Right atrium auricular region (tissue), 2 donors: ENCODE measurements around the gene TAL1. TPM values are rescaled to one million over a fixed set of nuclear protein-coding genes. Genes with fewer than 3 reads are reported as not detected.

Source experiments
- DNase-seq: peaks from one replicate; pipeline ENCODE4 v3.0.0-alpha.2; 2019; ENCODE audit warnings: low spot score
- H3K27ac ChIP-seq, 2 donors: fragments of 200-600 bp; sonication (generic); 1 replicate in 1 of 2; 2 replicates in 1 of 2; pipeline ENCODE4 v1.5.1; 2016 to 2019
- H3K27me3 ChIP-seq, 2 donors: fragments of 200-600 bp; sonication (generic); one replicate each; pipeline versions ENCODE4 v1.5.1 to v1.6.0; 2017 to 2019
- H3K36me3 ChIP-seq: fragments of 200-600 bp; sonication (generic); one replicate; pipeline ENCODE4 v1.5.1; 2016
- H3K4me1 ChIP-seq, 2 donors: fragments of 200-600 bp; sonication (generic); one replicate each; pipeline versions ENCODE4 v1.5.1 to v1.6.0; 2017 to 2019
- H3K4me3 ChIP-seq, 2 donors: fragments of 200-600 bp; sonication (generic); 1 replicate in 1 of 2; 2 replicates in 1 of 2; pipeline ENCODE4 v1.5.1; 2017 to 2019; ENCODE audit warnings: mild to moderate bottlenecking in 1 of 2, moderate library complexity in 1 of 2
- H3K9me3 ChIP-seq, 2 donors: fragments of 200-600 bp; sonication (generic); one replicate each; pipeline ENCODE4 v1.5.1; 2019
- CTCF ChIP-seq, 2 donors: fragments of 200-600 bp; sonication (generic); IDR thresholded peaks; one replicate each; pipeline ENCODE4 v1.5.1; 2019; ENCODE audit warnings: antibody characterized with exemption in 2 of 2
- total RNA-seq, 2 donors: library from RNA; depleted of rRNA; stranded (reverse); fragments of >200 nt; gene quantifications; one replicate each; pipeline ENCODE4 v1.1.0, GENCODE V29; 2016

The TAL1 gene
- total RNA-seq, 2 donors from 2014 or later = 3.1 to 4.1 TPM

GRCh38 chr1:47183308-47184089 lies 48.5 kb downstream of the TAL1 start:
- no peak for DNase-seq
- Histone ChIP-seq H3K9me3 (no peaks in the 10 kb centered on the region), H3K27me3 (no peaks in the 10 kb centered on the region)

GRCh38 chr1:47182676-47183235 lies 49.3 kb downstream of the TAL1 start:
- no peak for TF ChIP-seq CTCF (IDR thresholded peaks at IDR 0.05)
- peaks cover 0 to 16% of the 10 kb centered on the region in 2 donors for H3K4me1 ChIP-seq
- no peak for DNase-seq
- H3K36me3 ChIP-seq = no peaks in the 10 kb centered on the region
- H3K4me3 ChIP-seq = no peak overlapping the region
- no peaks in the 10 kb centered on the region for H3K27me3 ChIP-seq
- H3K9me3 ChIP-seq = no peaks in the 10 kb centered on the region
- no peak overlapping the region for H3K27ac ChIP-seq

More at GRCh38 chr1:47183308-47184089, 48.5 kb downstream of the TAL1 start:
- Histone ChIP-seq H3K36me3 (no peaks in the 10 kb centered on the region), H3K4me1 (peaks cover 0 to 16% of the 10 kb centered on the region in 2 donors), H3K4me3 (no peak overlapping the region), H3K27ac (no peak overlapping the region)
- TF ChIP-seq CTCF (IDR thresholded peaks at IDR 0.05) = no peak

GRCh38 chr1:47181955-47182675 lies 49.9 kb downstream of the TAL1 start:
- Histone ChIP-seq H3K4me1 (peaks cover 0 to 16% of the 10 kb centered on the region in 2 donors), H3K27ac (no peak overlapping the region), H3K4me3 (no peak overlapping the region), H3K27me3 (no peaks in the 10 kb centered on the region), H3K9me3 (no peaks in the 10 kb centered on the region), H3K36me3 (no peaks in the 10 kb centered on the region)
- DNase-seq = no peak
- TF ChIP-seq CTCF (IDR thresholded peaks at IDR 0.05) = no peak

- no peaks in the 10 kb centered on the region for H3K27me3 ChIP-seq
- H3K4me1 ChIP-seq = peaks cover 0 to 16% of the 10 kb centered on the region in 2 donors
- no peak overlapping the region for H3K4me3 ChIP-seq
- H3K27ac ChIP-seq = no peak overlapping the region
- H3K36me3 ChIP-seq = no peaks in the 10 kb centered on the region
- no peak for TF ChIP-seq CTCF (IDR thresholded peaks at IDR 0.05)
- H3K9me3 ChIP-seq = no peaks in the 10 kb centered on the region
- DNase-seq = no peak
Measured at GRCh38 chr1:47181095-47181954, 50.7 kb downstream of the TAL1 start.

- DNase-seq = no peak
- Histone ChIP-seq H3K27ac (no peak overlapping the region), H3K36me3 (no peaks in the 10 kb centered on the region)
Measured at GRCh38 chr1:47180603-47181094, 51.4 kb downstream of the TAL1 start.

More at GRCh38 chr1:47180603-47181094, 51.4 kb downstream of the TAL1 start:
- Histone ChIP-seq H3K4me3 (no peak overlapping the region), H3K9me3 (no peaks in the 10 kb centered on the region), H3K4me1 (peaks cover 0 to 16% of the 10 kb centered on the region in 2 donors), H3K27me3 (no peaks in the 10 kb centered on the region)
- TF ChIP-seq CTCF (IDR thresholded peaks at IDR 0.05) = no peak
